Colonic mucosa (tissue), 4 donors: Measurements from ENCODE around the gene TBC1D22B. TPM values are rescaled to one million over a fixed set of nuclear protein-coding genes. Genes with fewer than 3 reads are reported as not detected.

Experiments used
- DNase-seq: peaks from one replicate; pipeline ENCODE4 v3.0.0-alpha.2; 2020
- H3K27ac ChIP-seq: fragments of 200-600 bp; one replicate; pipeline ENCODE4 v1.8.0; 2021
- H3K27me3 ChIP-seq: fragments of 200-600 bp; one replicate; pipeline ENCODE4 v1.8.0; 2021
- H3K36me3 ChIP-seq: fragments of 200-600 bp; one replicate; pipeline ENCODE4 v1.8.0; 2021
- H3K4me1 ChIP-seq: fragments of 200-600 bp; one replicate; pipeline ENCODE4 v1.8.0; 2021; ENCODE audit warnings: mild to moderate bottlenecking
- H3K4me3 ChIP-seq: fragments of 200-600 bp; one replicate; pipeline ENCODE4 v1.8.0; 2021
- H3K9ac ChIP-seq, 2 donors: one replicate each; pipeline ENCODE4 v1.7.0; 2013; ENCODE audit warnings: control low read depth in 2 of 2, low read depth in 2 of 2, low read length in 2 of 2
- H3K9me3 ChIP-seq: fragments of 200-600 bp; one replicate; pipeline ENCODE4 v1.8.0; 2021
- intact Hi-C: fragments of 100-400 bp; cut with DNase I; formaldehyde crosslinking; loops from one replicate; pipeline ENCODE4 v1.14.1; 2022
- total RNA-seq, 2 donors: library from RNA; stranded (reverse); fragmentation: NEBNext Ultra II Directional in 1 of 2; extraction: Animal tissue kit (Norgen Biotek cat#: 25700) in 1 of 2; gene quantifications; one replicate each; pipeline ENCODE4 v1.2.1, GENCODE V29; 2021
- TF ChIP-seq, protein P1 (sequence below): fragments of 200-600 bp; IDR thresholded peaks from one replicate; pipeline ENCODE4 v1.8.0; 2022; ENCODE audit warnings: antibody characterized with exemption, mild to moderate bottlenecking
- donor health status: healthy.
- donor health status: DM: no; HTN: no; CAD: no.
- donor health status: DM: no; HTN: no; CAD: no.

TBC1D22B gene
- total RNA-seq, 2 donors from 2014 or later, result 13.3 to 15.2 TPM

GRCh38 chr6:37284781-37285180, 27.2 kb downstream of the TBC1D22B start:
- Histone ChIP-seq H3K9ac (no peak overlapping the region), H3K27me3 (no peaks in the 10 kb centered on the region), H3K4me1 (no peaks in the 10 kb centered on the region), H3K27ac (no peak overlapping the region), H3K4me3 (no peak overlapping the region), H3K36me3 (peaks cover 7% of the 10 kb centered on the region), H3K9me3 (no peaks in the 10 kb centered on the region)
- TF ChIP-seq, protein P1, sequence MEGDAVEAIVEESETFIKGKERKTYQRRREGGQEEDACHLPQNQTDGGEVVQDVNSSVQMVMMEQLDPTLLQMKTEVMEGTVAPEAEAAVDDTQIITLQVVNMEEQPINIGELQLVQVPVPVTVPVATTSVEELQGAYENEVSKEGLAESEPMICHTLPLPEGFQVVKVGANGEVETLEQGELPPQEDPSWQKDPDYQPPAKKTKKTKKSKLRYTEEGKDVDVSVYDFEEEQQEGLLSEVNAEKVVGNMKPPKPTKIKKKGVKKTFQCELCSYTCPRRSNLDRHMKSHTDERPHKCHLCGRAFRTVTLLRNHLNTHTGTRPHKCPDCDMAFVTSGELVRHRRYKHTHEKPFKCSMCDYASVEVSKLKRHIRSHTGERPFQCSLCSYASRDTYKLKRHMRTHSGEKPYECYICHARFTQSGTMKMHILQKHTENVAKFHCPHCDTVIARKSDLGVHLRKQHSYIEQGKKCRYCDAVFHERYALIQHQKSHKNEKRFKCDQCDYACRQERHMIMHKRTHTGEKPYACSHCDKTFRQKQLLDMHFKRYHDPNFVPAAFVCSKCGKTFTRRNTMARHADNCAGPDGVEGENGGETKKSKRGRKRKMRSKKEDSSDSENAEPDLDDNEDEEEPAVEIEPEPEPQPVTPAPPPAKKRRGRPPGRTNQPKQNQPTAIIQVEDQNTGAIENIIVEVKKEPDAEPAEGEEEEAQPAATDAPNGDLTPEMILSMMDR, result no peak
- DNase-seq, result no peak
- intact Hi-C loops, result no loop called here

DNA sequence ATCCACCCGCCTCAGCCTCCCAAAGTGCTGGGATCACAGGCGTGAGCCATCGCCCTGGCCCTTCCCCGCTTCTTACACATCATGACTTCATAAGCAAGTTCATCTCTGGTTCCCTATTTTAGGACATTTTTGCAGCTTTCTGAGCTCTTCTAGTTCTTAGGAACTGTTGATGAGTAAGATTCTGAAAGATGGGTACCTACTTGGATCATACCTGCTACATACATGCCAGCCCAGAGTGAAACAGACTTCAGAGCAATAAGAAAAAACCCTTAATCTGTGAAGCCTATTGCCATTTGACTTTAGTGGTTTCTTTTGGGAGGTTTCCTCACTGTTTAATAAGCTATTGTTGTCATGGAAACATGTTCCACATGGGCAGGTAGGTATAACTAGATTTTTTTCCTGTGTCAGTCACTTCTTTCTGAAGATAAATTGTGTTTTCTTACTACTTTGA, 28.3 kb downstream of the TBC1D22B start:
- no peak for DNase-seq
- no peaks in the 10 kb centered on the region for H3K27me3 ChIP-seq
- H3K9me3 ChIP-seq, result no peaks in the 10 kb centered on the region
- intact Hi-C loops, result no loop called here
- peaks cover 7% of the 10 kb centered on the region for H3K36me3 ChIP-seq
- no peak overlapping the region for H3K4me3 ChIP-seq
- no peak overlapping the region for H3K27ac ChIP-seq
- TF ChIP-seq, protein P1, result no peak
- no peaks in the 10 kb centered on the region for H3K4me1 ChIP-seq
- no peak overlapping the region for H3K9ac ChIP-seq

DNA sequence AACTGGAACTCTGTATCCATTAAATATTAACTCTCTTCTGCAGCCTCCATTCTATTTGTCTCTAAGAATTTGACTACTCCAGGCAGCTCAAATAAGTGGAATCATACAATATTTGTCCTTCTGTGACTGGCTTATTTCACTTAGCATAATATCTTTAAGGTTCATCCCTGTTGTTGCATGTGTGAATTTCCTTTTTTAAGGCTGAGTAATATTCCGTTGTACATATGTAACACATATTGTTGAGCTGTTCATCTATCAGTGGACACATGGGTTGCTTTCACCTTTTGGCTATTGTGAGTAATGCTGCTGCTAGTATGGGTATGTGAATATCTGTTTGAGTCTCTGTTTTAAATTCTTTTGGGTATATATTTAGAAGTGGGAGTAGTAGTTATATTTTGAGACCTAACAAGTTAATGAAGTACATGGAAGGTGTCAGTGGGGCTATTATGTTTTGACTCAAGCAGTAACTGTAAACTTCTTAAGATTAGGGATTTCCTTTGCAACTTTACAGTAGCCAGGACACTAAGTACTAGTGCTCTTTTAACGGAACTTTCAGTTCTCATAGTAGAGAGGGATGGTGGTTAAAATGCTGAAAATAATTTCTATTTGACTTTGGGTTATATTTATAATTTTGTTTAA, 30.1 kb downstream of the TBC1D22B start:
- no peaks in the 10 kb centered on the region for H3K27me3 ChIP-seq
- no peak for DNase-seq
- no peaks in the 10 kb centered on the region for H3K9me3 ChIP-seq
- H3K4me3 ChIP-seq, result no peak overlapping the region
- no peak overlapping the region for H3K27ac ChIP-seq
- no peak overlapping the region for H3K9ac ChIP-seq
- intact Hi-C loops, result no loop called here
- peaks cover 11% of the 10 kb centered on the region for H3K36me3 ChIP-seq
- H3K4me1 ChIP-seq, result no peaks in the 10 kb centered on the region
- TF ChIP-seq, protein P1, result no peak

DNA sequence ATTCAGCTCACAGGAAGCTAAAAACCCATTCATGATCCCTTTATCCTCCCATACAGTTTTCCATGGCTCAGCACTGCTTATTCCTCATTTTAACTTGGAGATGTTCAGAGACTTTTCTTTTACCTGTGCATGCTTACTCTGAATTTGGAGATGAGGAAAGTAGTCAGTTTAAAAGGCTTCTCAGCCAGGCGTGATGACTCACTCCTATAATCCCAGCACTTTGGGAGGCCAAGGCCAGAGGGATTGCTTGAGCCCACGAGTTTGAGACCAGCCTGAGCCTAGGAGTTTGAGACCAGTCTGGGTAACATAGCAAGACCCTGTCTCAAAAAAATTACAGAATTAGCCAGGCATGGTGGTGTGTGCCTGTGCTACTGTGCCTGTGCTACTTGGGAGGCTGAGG, 30.7 kb downstream of the TBC1D22B start:
- Histone ChIP-seq H3K27ac (no peak overlapping the region), H3K36me3 (peaks cover 14% of the 10 kb centered on the region), H3K4me3 (no peak overlapping the region), H3K4me1 (no peaks in the 10 kb centered on the region), H3K9me3 (no peaks in the 10 kb centered on the region), H3K27me3 (no peaks in the 10 kb centered on the region), H3K9ac (no peak overlapping the region)
- intact Hi-C loops, result no loop called here
- TF ChIP-seq, protein P1, result no peak
- no peak for DNase-seq

- Histone ChIP-seq H3K36me3 (peaks cover 14% of the 10 kb centered on the region), H3K4me3 (no peak overlapping the region), H3K27ac (no peak overlapping the region), H3K4me1 (no peaks in the 10 kb centered on the region), H3K9ac (no peak overlapping the region), H3K9me3 (no peaks in the 10 kb centered on the region), H3K27me3 (no peaks in the 10 kb centered on the region)
- intact Hi-C loops, result no loop called here
- DNase-seq, result no peak
- TF ChIP-seq, protein P1, result no peak
These were observed 32.4 kb downstream of the TBC1D22B start for GRCh38 chr6:37289931-37290330.
